HG03558 (cell line): ENCODE results near the gene RAG1.

Experiments
- ATAC-seq: cut with Tn5 transposase; IDR thresholded peaks from one replicate; pipeline ENCODE4 v1.9.1; 2021; ENCODE audit warnings: moderate number of reproducible peaks; ENCODE audit not compliant: unreplicated experiment; ENCODE audit errors: extremely low read depth

The RAG1 gene

DNA sequence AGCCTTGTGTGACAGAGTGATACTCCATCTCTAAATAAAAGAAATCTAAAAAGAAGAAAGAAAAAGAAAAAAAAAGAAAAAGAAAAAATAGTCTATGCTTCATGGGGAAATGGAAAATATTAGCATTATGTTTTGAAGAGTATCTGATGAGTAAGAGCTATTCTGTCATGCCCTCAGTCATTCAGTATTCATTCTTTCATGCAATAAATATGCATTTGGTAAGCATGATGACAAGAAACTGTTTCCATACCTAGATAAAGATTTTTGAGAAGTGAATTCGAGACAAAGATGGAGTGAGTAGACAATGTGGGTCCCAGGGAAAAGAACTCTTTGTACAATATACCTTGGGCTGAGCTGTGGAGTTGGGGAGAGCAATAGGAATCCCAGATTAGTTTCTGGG, 20.3 kb downstream of the RAG1 start:
- ATAC-seq = no peak

DNA sequence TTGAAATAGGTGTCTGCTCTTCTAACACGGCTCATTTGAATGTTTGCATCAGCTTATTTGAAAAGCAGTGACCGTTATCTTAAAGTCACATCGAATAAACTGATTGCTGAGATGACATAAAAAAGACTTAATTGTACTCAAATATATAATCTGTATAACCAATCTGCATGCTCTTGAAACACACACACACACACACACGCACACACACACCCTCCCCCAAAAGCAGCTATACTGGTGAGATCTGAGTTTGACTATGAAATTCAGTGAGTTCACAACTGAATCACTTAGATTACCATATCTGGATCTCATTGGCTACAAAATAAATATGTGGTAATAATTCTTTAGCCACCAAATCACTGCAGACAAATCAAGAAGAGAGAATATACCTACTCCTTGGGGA, 22.7 kb downstream of the RAG1 start:
- no peak for ATAC-seq

DNA sequence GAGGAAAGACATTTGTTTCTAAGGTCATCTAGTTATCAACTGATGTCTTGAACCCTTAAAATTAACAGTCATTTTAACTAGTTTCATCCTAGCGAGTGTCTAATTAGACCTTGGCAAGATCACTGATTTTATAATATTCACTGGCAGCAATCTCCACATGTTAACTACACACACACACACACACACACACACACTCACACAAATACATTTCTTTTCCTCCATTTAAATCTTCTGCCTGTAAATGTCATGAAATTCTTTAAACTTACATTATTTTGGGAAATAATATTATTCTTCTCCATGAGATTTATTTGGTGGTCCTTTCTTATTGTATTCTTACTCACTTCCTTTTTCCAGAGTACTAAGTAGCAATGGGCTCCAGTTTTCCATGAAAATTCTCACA, 23.6 kb downstream of the RAG1 start:
- no peak for ATAC-seq

DNA sequence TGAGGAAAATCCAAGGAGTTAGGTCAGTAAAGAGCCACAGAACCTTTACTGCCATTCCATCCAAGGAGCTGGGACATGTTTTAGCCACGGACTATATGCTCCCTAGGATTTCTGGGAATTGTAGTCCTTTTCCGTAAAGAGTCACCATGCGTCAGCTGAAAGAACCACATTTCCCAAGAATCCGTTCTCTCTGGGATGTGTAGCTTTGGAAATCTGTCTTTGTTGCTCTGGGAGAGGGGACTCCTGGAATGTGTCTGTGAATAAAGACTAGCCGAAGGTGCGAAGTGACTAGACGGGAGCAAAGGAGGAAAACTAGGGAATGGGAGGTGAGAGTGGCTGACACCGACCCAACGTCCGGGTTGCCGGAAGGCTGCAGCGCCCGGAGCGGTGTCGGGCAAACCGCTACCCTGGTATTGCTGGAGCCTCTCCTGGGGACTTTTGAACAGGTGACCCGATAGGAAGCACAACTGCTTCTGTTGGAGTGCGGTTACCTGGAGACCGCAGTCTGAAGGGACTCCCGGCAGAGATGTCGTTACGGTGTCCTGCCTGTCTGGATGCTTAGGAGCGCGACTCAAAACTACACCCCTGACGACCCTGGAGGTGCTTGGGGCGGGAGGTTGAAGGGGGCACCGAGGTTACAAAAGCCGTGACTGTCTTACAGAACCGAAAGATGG, 26.6 kb downstream of the RAG1 start, which contains the start of gene IFTAP:
TSS of gene IFTAP (plus strand) at position 187 of the 674 bp plus-strand sequence. CDS start 15,602 bp downstream, outside the sequence.
- ATAC-seq = no peak

DNA sequence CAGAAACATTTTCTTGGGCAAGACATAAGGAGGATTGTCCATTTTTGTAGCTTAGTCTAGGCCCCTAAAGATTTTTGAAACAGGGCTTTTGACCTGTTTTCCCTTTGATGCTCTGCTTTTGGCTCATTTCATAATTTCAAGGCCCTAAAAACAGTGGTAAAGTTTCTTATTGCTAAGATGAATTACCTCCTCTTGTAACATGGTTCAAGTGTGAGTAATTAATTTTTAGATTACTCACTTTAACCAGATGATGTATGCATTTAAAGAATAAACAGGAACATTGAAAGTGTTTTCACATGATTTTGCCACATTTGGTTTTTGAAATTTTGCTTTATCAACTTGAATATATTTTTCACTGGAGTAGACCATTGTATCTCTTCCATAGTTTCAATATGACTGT, 29.1 kb downstream of the RAG1 start:
- no peak for ATAC-seq

DNA sequence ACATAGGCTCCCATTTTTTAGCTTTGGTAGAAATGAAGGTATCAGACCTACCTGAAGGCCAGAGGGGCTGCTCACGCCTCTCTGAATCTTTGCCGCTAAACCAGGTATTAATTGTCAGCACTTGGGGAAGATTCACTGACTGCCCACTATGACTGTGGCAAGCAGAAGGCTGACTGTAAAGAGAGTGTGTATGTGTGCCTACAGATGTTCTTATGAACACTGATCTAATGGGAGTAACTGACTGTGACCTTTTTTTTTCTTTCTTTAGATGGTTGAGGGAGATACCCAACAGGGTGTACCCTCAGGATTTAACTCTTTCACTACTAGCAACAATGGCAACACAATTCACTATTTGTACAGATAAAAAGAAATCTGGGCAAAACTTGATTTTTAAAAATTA, 30.2 kb downstream of the RAG1 start, which contains the start of gene RAG2:
TSS of gene RAG2 (minus strand) at position 186 of the 400 bp plus-strand sequence. CDS start 4,068 bp downstream, outside the sequence.
- ATAC-seq = no peak

DNA sequence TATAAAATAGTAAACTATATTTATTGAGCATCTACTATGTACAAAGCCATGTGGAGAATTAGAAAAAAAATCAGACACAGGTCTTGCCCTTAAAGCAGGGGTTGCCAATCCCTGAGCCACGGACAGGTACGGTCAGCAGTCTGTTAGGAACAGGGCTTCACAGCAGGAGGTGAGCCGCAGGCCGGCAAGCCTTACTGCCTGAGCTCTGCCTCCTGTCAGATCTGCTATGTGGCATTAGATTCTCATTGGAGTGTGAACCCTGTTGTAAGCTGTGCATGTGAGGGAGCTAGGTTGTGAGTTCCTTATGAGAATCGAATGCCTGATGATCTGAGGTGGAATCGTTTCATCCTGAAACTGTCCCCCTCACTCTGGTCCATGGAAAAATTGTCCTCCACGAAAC, 32.4 kb downstream of the RAG1 start:
- ATAC-seq = no peak

DNA sequence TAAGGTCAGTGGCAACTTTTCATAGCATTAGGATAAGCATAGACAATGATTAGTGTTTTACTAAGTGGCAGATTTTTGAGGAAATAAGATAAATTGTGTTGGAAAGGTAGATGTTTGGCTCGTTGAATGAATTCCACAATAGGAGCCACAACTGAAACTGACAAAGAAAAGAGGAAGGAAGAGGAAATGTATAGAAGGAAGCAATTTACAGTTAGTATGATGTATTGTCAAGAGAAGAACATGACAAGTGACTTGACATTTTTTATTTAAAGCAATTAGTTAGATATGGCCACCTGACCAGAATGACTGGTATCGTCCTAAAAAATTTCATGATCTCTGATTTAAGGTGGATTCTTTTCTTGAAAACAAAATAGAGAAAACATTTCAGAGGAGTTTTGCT, 33.3 kb downstream of the RAG1 start:
- no peak for ATAC-seq

DNA sequence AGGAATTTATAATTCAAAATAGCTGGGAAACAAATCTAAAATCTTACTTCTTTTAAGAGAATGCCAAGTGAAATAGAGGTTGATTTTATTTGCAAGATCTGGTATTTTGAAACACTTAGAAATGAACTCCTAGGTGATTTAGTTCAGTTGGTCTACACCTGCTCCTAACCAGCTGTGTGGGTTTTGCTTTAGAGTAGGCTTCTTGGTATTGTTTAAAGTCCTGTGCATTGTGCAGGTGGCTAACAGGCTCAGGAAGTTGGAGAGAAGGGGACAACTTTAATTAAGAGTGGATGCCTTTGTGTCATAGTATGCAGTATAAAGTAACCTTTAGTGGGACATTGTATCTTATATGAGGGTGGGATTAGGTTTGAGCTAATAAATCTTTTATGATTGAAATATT, 34.3 kb downstream of the RAG1 start:
- no peak for ATAC-seq

DNA sequence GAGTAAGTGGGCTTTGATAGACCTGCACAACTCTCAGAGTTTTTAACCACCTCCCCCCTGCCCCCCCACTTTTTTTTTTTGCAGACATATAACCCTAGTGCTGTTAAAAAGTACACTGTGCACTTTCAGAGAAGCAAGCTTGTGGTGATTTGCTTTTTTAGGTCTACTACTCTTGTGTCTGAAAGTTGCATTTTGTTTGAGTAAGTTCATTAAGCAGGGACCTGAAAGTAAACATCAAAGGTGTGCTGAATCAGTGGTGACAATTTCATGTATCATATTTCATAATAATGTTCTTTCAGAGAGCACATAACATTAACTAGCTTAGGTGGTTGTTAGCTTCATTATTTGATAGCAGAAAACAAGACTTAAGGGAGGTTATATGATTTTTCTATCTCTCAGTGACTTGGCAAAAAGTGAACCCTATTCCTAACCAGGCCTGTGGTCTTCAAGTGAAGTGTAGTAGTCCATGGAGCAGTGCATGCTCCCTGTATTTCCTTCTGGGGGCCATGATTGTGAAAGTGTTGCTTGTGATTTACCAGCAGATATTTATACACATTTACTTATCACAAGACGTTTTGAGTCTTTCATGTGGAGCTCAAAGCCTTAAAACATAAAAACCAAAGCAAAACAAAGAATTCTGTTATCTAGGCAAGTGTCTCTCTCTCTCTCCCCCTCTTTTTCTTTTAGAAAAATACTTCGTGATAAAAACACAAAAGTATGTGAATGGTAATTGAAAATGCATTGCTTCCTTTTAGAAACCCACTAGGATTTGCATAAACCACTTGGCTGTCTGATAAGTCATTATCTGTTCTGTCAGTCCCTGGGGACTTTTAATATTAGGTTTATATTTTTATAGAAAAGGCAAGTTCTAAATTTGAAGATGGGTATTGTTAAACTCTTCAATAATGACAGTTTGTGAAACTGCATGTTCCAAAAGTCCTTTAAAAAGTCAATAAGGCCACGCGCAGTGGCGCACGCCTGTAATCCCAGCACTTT, 37.7 kb downstream of the RAG1 start:
- no peak for ATAC-seq

DNA sequence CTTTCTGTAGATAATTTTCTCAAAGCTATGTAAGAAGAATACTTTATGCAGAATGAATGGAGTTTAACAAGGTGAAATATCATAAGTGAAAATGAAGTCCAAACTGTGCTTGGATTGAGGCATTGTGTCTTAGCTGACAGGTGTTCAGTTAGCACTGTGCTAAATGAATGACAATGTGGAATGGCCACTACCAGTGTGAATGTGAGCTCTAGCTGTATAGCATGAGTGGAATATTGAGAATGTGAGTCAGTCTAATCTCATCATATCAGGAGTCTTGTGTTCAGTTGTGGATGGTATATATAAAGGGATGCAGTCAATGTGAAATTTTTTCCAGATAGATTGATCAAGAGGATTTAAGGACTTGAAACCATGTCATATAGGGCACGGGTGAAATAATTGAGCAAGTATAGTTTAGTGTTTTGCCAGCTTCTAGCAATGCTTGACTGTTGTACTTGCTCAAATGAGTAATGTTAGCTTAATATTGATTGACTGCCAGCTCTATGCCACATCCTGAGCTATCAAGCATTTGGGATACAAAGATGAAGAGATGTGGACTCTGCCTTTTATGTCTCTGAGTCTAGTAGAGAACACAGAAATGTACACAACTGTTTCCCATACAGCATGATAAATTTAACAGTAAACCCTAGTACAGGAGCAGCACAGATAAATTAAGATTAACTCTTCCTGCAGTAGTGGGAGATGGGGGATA, 40.8 kb downstream of the RAG1 start:
- no peak for ATAC-seq

DNA sequence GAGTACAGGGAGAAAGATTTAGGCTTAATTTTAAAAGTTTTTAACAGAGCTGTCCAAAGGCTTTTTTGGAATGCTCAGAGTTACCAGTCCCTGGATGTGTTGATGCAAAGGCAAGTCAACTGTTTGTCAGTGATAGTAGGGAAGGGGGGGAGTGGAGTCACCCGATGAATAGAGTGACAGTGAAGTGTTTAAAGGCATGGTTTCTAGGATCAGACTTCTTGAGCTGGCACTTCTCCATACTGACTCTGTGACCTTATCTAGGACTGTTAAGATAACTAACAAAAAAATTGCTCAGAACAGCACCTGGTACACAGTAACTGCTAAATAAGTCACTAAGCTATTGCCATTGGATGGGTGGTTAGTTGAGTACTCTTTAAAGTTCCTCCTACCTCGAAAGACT, 41.6 kb downstream of the RAG1 start:
- no peak for ATAC-seq

DNA sequence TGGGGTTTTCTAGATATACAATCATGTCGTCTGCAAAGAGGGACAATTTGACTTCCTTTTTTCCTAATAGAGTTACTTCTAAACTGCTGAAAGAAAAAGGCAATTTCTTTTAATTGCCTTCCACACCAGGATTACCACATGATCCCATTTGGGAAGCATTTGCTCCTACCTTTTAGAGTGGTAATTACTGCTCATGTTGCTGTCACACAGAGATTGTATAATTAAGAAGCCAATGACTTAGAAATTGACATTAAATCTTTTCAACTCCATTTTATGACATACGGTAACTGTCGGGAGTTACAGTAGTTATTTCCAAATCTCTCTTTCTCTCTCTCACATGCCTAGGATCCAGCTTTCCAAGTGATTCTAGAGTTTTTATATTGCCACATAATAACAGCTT, 48.0 kb downstream of the RAG1 start:
- no peak for ATAC-seq

DNA sequence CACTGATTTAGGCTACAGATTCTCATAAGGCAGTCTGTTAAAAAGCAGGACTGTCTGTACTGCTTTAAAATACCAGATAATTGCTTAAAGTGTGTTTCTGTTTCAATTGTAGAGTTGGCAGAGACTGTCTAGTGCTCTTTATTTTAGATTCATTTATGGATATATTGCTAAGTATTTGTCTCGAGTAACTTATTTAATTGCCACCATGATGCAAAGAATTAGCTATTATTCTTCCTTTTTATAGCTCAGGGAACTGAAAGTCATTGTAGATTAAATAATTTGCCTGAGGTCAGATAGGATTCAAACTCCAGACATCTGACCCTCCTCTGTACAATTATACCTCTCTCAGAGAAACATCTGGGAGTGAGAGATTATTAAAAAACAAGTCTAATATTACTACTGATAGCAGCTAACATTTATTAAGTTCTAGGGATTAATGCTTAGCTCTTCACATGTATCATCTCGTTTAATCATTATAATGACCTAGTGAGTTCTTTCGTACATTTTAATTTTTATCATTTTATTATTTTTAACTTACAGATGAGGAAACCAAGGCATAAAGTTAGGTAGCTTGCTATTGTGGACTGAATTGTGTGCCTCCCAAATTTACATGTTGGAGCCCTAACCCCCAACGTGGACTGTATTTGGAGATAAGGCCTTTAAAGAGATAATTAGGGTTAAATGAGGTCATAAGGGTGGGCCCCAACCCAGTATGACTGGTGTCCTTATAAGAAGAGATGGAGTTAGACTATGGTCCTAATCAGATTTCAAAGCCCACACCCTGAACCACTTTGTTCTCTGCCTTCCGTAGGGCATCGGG, 49.9 kb downstream of the RAG1 start:
- no peak for ATAC-seq

DNA sequence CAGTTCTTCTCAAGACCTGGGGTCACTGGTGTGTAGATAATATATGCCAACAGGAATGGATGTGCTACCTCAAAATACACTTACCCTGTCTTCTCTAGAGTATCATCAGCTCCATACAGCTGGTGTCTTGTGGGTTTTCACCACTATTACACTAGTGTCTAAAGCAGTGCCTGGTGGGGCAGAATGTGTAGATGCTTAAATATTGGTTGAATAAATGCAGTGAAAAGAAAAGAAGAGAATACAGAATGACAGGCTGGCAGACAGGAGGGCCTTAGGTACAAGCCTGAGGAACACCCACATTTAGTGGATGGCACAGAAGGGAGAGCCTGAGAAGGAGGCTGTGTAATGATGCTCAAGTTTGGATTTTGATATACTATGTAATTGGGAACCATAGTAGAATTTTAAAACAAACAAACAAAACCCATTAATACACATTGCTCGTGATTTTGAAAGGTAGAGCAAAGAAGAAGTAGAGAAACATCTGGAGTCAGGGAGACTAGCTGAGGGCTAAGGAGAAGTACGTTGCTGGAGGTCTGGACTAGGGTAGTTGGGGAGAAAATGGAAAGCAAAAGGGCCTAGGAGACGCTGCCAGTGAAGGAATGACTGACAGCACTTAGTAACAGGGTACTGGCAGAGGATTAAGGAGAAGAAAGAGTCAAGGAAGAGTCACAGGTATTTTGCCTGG, 50.7 kb downstream of the RAG1 start:
- no peak for ATAC-seq

DNA sequence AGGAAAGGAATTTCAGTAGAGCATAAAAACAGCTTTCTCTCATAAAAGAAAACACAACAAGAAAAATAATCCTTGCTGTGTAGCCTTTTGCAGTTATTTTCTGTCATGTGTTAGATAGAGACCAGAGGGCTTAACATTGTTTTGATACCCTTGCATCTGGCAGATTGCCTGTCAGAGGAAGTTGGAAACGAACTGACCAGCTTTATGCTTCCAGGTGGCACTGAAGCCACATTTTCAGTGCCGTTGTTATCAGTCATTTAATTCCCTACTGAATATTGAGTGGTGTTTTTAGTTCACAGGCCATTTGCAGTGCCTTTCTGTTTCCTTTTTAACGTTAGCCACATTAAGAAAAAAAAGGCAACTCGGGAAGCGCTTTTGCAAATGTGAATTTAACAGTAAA, 51.7 kb downstream of the RAG1 start:
- no peak for ATAC-seq

DNA sequence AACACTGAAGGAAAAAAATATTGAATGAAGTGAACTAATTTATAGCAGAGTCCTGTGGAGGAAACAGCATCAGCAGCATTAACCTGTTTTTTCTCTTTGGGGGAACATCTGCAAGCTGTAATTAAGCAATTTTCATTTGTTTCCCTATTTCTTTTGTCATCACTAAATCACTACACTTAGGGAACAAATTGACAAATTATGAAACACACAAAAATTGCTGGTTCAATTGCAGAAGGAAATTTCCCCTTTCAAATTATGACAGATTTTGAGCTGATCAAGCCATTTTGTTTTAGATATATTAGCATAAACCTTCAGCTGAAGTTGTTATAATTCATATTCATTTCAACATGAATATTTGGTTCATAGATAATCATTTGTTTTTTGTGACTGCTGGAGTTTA, 52.4 kb downstream of the RAG1 start:
- ATAC-seq = no peak

DNA sequence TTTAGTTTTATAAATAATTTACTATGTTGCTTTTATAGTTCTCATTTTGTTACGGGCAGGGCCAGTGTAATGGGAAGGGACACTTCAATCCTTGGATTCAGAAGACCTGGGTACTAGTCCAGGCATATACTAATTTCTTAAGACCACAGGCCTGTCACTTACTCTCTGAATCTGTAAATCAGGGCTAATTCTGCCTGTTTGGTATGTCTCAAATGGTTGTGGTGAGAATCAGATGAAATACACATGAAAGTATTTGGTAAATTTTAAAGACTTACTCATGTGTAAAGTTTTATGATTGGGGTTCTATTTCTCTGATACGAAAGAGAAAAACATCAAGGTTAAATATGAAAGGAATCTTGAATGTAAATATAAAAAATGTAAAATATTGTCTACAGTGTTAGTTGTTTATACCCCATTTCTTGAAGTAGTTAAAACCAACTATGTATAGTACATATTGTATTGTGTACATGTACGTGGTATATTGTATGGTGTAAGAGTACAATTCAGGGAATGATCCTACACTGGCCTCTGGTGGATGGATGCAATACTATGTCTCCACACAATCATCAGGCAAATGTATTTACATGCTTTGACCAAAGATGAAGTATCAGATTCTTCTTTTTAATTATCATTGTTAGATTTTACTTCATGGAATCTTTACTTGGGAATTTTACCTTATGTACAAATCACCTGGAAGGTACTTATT, 54.8 kb downstream of the RAG1 start:
- ATAC-seq = peak; percentile 63

DNA sequence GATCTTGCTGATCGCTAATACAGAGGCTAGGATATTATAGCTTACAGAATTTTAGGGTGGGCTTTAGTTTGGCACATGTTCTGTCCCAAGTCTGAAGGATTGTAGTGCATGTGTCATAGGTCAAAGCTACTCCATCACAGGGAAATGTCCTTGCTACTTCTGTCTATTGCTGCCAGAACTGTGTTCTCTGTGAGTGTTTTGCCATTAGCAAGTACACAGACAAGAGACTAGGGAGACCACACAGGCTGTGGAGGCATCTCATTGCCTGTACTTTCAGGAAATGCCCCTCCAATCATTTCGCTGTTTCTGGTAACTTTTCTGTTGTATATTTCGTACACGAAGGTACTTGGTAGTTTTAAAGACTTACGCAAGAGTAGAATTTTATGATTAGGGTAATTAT, 55.7 kb downstream of the RAG1 start:
- ATAC-seq = no peak
